ENCODE results near the gene HS3ST1. TPM values are rescaled to one million over a fixed set of nuclear protein-coding genes. Genes with fewer than 3 reads are reported as not detected.

The HS3ST1 gene
- total RNA-seq, 2 donors from 2014 or later: 3.9 to 5.4 TPM

DNA sequence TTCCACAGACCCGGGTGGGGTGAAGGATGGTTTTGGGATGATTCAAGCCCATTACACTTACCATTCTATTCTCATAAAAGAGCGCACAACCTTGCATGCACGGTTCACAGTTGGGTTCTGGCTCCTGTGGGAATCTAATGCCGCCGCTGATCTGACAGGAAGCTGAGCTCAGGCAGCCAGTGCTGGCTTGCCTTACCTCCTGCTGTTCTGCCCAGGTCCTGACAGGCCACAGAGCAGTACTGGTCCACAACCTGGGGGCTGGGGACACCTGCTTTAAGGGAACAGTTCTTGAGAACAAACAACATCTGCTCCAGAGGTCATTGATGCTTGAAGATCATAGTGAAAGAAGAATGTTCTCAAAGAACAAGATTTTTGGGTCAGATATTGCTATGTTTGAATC, 8.0 kb upstream of the HS3ST1 start:
- intact Hi-C loops (cut with DNase I): no loop called here
- DNase-seq (ENCODE audit: low spot score): no peak

DNA sequence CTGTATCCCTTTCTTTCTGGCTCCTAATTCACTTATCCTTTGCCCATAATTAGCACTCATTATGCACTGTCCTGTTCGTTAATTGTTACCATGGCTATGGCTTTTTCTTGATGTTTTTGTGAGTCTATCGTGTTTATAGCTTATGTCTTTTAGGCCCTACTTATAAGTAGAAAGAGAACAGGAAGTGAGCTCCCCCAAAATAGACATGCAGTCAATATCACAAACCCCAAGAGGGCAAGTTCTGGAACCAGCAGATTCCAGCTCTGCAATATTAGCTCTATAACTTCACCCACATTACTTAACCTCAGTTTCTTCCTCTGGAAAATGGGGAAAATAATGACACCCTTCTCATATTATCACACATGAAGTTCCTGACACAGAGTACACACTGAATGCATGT, 7.4 kb upstream of the HS3ST1 start:
- no peak for DNase-seq (ENCODE audit: low spot score)
- intact Hi-C loops (cut with DNase I): no loop called here

GRCh38 chr4:11435557-11435956, 6.9 kb upstream of the HS3ST1 start:
- no peak for DNase-seq (ENCODE audit: low spot score)
- intact Hi-C loops (cut with DNase I): no loop called here

DNA sequence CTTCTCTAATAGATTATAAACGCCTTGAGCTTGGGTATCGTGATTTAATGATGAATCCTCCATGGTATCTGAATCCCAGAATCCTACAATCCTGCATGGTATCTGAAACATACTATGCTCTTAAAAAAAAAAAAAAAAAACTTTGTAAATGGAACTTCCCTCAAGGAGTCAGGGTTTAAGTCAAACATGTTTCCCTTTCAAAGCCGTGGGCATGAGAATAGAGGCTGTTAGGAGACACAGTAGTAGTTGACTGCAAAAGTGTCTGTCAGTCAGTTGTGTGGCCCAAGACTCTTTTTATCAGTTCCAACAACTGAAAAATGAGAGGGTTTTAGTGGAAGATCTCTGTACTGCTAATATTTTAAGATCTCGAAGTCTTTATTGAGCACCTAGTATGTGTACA, 2.4 kb upstream of the HS3ST1 start:
- no peak for DNase-seq (ENCODE audit: low spot score)
- intact Hi-C loops (cut with DNase I): no loop called here

- intact Hi-C loops (cut with DNase I): no loop called here
- no peak for DNase-seq (ENCODE audit: low spot score)
Measured at GRCh38 chr4:11430536-11430935, 1.8 kb upstream of the HS3ST1 start.

GRCh38 chr4:11429699-11430045, 978 bp upstream of the HS3ST1 start:
- DNase-seq (ENCODE audit: low spot score): no peak
- intact Hi-C loops (cut with DNase I): loop anchor here in 1 of 2 donors (10.0 kb wide), 1 partner anchor 855 kb away; no protein-coding TSS in a partner anchor

DNA sequence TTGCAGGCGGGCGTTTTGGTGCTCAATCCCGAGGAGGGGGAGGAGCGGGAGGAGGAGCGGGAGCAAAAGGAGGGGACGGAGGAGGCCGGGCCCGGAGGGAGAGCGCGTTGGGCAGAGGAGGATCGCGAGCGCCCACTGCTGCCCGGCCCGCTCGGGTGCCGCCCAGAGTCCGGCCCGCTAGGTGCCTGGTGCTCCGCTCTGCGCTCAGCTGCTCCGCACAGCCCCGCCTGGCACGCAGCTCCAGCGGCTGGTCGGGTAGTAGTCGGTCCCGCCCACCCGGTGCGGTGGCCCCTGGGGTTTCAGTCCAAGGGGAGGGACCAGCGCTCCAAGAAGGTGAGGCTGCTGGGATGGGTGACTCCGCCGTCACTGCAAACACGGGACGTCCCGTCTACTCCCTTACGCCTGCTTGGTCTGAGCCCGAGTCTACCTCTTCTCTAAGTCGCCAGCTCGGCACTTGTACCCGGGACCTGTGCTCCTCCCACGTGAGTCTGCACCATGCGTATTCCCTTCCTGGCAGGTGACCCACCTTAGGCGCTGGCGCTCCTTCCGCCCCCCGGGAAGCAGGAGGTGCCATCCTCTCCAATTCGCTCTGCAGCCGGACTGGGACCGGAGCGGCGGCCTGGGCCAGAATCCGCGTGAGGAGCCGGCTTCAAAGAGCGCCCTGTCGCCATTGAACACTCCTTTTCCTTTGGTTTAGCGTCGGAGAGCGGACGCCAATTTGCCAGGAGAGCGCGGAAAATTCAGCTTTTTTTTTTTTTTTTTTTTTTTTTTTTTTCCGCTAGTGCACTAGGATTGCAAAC, 405 bp upstream of the HS3ST1 start:
- DNase-seq (ENCODE audit: low spot score): peak; percentile 94
- intact Hi-C loops (cut with DNase I): loop anchor here in 1 of 2 donors (10.0 kb wide), 1 partner anchor 854 kb away; no protein-coding TSS in a partner anchor

GRCh38 chr4:11427121-11427996, 1.3 kb downstream of the HS3ST1 start:
- intact Hi-C loops (cut with DNase I): loop anchor here in 1 of 2 donors (10.0 kb wide), 1 partner anchor 853 kb away; no protein-coding TSS in a partner anchor
- peak; percentile 85 for DNase-seq (ENCODE audit: low spot score)

DNA sequence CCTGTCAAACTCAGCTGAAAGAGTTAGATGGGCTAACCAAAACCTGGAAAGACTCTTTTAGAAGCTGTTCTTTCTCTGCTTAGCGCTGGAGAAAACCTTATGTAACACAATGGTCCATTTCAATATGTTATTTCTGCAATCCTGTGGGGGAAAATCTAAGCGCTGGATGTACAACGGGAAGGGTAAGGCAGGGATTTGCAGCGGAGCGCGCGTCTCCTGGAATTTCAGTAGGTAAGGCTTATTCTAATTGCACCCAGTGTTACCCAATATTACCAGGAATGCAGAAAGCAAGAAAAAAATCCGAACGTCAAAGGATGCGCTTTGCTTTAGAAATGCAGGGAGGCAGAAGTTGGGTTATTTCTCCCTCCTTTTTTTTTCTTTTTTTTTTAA, 2.0 kb downstream of the HS3ST1 start:
- no peak for DNase-seq (ENCODE audit: low spot score)
- intact Hi-C loops (cut with DNase I): loop anchor here in 1 of 2 donors (10.0 kb wide), 1 partner anchor 852 kb away; no protein-coding TSS in a partner anchor

DNA sequence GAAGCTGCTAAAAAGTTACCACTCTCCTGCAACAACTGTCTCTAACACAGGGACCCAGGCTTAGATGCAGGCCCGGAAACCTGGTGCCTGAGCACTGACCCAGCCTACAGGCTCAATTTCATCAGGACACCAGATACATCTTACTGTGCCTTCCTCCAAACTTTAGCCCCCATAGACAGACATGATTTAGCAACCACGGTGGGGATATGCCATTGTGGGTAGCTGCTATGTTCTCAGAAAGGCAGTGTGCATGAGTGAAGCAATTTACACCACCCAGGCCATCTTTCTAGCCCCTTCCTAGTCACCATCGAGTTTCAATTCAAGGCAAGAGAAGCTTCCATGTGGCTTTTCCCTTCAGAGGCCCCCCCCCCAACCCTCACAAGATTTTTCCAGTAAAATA, 2.7 kb downstream of the HS3ST1 start:
- intact Hi-C loops (cut with DNase I): loop anchor here in 1 of 2 donors (10.0 kb wide), 1 partner anchor 851 kb away; no protein-coding TSS in a partner anchor
- DNase-seq (ENCODE audit: low spot score): no peak

GRCh38 chr4:11424856-11425255, 3.8 kb downstream of the HS3ST1 start:
- intact Hi-C loops (cut with DNase I): loop anchor here (5.0 to 10.0 kb wide), 2 partner anchors 843 to 850 kb away; no protein-coding TSS in a partner anchor
- DNase-seq (ENCODE audit: low spot score): no peak

DNA sequence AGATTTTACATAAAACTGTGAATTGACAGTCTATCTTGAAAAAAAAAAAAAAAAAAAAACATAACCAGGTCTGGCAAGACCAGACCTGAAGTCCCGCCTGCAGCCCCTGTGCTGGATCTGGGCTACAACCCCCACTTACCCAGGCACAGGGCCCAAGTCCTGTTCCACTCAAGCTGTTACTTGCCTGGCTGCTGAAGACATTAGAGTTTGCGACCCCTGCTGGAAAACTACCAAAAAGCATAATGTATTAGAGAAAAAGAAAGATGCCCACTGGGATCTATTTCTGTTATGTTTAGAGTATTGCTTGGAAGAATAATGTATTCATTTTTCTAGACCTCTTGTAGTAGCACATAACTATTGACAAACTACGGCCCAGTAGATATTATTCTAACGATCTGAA, 4.7 kb downstream of the HS3ST1 start:
- intact Hi-C loops (cut with DNase I): loop anchor here (5.0 to 10.0 kb wide), 2 partner anchors 842 to 849 kb away; no protein-coding TSS in a partner anchor
- DNase-seq (ENCODE audit: low spot score): no peak

DNA sequence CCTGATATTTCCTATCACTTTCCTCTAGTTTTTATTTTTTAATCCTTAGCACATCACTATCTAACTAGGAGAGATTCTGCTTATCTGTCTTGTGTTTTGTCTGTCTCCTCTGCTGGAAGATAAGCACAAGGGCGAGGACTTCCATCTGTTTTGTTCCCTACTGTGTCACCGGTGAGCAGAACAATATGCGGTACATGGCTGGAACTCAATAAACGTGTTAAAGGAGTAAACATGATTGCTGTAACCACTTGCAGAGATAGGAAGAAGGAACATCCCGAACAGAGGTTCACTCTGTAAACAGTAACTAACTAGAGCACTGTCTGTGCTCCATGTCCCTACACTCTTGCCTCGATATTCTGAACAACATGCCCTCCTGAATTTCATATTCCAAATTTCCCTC, 5.2 kb downstream of the HS3ST1 start:
- intact Hi-C loops (cut with DNase I): loop anchor here (5.0 to 10.0 kb wide), 2 partner anchors 841 to 849 kb away; no protein-coding TSS in a partner anchor
- DNase-seq (ENCODE audit: low spot score): no peak

DNA sequence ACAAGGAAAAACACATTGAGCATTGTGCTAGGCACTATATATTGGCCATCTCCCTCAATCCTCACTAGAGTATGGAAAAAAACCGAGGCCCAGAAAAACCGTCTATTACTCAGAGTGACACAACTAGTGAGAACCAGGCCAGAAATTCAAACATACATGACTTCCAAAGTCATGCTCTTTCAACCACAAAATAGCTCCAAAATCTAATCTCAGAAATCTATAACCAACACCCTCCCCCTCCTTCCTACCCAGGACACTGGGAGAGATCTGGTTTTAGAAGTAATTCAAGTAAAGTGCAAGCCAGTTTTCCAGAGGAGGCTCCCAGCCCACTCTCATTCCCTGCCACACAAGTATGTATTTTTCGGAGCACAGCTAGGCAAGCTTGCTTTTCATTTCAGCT, 7.6 kb downstream of the HS3ST1 start:
- no peak for DNase-seq (ENCODE audit: low spot score)
- intact Hi-C loops (cut with DNase I): loop anchor here (5.0 to 10.0 kb wide), 2 partner anchors 839 to 846 kb away; no protein-coding TSS in a partner anchor

DNA sequence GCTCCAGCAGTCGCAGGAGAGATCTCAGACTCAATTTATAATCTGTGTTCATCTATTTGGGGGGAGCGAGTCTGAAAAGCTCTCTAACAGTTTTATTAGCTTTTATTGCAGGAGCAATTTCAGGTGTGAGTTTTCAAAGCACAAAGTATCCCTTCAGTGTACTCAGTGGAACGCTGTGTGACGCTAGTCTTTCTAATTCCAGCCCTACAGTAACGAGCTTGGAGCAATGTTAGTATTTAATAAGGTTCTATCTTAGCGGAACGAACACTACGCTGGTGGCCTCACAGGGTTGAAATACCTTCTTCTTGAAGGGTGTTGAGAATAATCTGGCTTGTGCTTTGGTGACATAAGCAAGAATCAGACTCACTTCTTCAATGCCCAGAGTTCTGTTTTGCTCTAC, 8.4 kb downstream of the HS3ST1 start:
- intact Hi-C loops (cut with DNase I): loop anchor here (5.0 to 10.0 kb wide), 2 partner anchors 838 to 846 kb away; no protein-coding TSS in a partner anchor
- DNase-seq (ENCODE audit: low spot score): no peak

- no peak for DNase-seq (ENCODE audit: low spot score)
- intact Hi-C loops (cut with DNase I): no loop called here
Measured at GRCh38 chr4:11418610-11419009, 10.1 kb downstream of the HS3ST1 start.

DNA sequence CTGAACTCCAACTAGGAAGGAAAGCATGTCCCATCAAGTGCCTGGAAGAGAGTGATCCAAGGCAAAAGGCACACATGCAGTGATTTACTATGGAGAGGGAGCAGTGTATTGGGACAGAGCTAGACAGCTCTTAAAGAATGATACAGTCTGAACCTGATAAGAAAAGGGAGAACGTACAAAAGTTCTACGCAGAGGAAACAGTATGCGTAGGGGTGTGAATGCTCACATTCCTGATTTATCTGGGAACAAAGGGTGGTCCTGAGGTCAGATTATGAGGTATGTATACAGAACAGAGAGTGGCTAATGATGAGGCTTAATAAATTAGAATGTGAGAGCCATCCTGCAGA, 12.0 kb downstream of the HS3ST1 start:
- intact Hi-C loops (cut with DNase I): no loop called here
- DNase-seq (ENCODE audit: low spot score): no peak

- intact Hi-C loops (cut with DNase I): no loop called here
- no peak for DNase-seq (ENCODE audit: low spot score)
Measured at GRCh38 chr4:11416071-11416766, 12.5 kb downstream of the HS3ST1 start.

DNA sequence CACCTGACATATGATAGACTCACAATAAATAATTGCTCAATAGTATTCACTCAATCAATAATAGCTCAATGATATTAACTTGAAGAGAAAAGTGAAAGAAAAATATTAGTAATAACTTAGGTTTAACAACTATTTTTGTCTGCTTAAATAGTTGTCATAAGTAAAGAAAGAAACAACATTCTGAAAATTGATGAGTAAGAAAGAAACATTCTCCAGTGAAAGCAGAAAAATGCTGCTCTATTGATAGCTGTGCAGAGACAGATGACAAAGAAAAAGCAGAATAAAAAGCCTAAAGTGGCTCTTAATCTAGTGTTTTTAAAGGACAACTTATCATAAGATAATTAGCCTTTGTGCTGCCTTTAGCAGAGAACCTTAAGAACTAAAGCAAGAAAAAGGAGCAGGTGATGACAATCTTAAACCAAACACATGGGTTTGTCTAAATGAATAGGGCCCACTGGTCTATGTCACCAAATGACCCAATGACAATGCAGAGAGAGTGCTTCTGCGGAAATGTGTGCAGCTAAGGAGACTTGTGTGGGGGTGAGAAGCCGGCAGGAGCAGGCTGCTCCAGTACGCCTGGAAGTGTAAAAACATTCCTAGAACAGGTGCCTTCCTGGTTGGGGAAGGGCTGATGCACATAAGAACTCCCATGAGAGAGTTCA, 13.2 kb downstream of the HS3ST1 start:
- intact Hi-C loops (cut with DNase I): no loop called here

More for the DNA sequence above, 13.2 kb downstream of the HS3ST1 start:
- no peak for DNase-seq (ENCODE audit: low spot score)

Data from posterior vena cava (tissue), 2 donors.